ENCODE results near the gene CCDC192.

Gene CCDC192

DNA sequence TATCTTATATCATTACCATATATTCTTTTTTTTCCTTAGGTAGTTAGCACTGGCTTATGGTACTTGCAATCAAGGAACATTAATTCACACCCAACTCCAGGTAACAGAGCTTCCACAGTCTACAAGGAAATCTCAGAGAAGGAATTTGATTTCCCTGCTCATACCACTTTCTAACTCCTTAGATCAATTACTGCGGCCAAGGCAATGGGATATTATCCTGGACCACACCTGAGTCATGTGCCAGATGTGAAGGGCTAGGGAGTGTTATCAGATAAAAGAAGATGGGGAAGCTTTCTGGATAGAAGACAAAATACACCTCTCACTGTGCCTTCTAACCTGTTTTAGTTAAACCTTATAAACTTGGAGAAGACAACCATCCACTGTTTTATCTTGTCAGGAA is 181.2 kb downstream of the CCDC192 start:
- no peak for DNase-seq (ENCODE audit: low read depth)

DNA sequence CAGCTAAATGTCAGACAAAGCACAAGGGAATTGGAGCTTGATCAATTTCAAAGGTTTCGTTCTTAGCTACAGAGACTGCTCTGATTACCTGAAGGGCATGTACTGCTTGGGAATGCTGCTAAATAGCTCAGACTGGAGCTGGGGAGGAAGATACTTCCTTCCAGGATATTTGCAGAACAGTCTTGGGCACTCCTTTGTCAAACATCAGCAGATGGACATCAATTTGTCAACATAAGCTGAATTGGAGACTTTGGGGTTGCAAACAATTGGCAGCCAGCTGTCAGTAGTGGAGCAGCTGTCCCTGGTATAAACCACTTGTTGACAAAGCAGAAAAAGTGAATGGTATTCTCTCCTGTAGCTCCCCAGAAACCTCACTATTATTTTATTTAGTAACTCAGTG is 182.0 kb downstream of the CCDC192 start:
- no peak for DNase-seq (ENCODE audit: low read depth)

DNA sequence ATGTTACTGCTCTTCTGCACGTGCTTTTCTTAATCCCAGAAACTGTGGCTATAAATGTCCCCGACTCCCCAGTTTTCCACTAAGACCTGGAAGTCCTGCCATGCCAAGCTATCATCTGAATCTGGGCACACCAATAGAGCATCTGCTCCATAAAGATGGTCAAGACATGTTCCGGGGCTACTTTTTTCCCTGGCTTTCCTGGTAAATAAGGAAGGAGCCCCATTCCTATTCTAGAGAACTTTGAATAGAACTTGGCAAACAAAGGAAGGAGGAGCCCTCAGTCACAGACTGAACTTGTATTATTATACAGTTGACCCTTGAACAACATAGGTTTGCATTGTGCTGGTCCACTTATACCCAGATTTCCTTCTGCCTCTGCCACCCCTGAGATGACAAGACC is 182.9 kb downstream of the CCDC192 start:
- no peak for DNase-seq (ENCODE audit: low read depth)

DNA sequence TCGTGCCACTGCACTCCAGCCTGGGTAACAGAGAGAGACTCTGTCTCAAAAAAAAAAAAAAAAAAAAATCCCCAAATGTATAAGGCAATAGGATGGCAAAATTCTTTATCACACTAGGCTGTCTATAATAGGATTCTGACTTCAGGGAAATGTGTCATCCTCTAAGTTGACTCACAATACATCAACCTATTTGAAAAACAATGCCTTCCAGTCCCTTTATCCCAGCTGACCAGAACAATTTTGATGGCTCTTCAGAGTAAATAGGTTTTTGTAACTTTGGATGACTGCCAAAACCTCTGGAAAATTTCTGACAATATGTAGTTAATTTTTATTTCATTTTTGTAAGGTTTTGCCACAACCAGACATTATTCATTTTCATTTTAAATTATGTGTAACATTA is 184.1 kb downstream of the CCDC192 start:
- peak; percentile 43 for DNase-seq (ENCODE audit: low read depth)

DNA sequence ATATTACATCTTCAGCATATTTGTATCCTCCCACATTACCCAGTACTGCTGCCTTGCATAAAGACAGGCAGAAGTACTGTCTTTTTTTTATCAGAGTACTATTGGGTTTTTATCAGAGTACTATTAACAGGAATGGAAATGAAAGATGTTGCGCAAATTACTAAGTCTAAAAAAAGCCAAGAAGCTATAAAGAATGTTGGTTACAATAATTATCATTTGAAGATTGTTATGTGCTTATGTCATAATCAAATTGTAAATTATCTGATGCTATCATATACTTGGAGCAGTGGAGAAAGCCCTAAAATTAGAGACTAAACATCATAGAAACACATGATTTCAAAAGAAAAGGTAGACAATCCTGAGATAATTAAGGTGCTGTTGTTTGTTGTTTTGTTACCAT is 188.8 kb downstream of the CCDC192 start:
- DNase-seq (ENCODE audit: low read depth) = no peak

DNA sequence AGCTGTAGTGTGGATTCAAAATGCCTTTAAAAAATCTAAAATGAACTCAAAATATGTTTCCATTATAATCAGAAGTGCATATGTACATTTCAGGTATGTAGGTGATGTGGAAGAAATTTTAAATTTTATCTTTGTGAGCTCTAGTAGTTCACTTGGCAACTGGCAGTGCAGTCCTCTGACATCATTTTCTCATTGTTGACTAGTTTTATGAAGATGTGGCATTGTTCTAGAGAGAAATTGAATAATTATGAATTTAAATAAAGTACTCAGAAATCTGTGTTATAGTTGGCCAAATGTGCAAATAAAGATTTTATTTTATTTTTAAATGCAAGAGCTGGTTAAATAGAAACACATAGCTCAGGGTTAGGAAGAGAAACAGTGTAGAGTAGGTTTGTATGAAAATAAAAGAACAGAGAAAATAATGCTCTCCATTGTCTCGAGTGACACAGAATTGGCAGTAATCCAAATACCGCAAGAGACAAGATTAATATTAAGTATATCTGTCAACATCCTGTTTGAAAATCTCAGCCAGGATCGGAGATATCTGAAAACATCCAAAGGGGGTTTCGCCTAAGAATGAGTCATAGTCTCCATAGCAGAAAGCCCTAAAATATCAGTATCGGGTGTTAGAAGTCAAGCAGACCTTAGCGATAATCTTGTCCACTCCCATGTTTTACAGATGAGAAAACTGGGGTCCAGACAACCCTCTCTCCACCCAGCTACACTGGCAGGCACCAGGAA is 189.4 kb downstream of the CCDC192 start:
- DNase-seq (ENCODE audit: low read depth) = no peak

DNA sequence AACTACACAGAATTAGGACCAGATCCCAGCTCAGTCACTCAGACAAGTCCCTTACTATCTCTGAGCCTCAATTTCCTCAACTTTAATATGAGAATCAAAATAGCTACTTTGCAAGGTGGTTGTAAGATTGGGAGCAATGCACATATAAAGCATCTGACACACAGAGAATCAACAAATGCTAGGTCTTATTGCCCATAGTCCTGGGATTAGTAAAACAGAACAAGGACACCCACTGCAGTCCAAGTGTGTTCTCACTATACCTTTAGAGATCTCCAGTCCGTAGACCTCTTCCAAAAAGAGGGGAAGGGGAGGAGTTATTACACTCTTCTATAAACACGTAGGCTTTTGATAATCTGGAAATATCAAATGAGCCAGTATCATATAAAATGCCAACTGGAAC is 190.0 kb downstream of the CCDC192 start:
- no peak for DNase-seq (ENCODE audit: low read depth)

DNA sequence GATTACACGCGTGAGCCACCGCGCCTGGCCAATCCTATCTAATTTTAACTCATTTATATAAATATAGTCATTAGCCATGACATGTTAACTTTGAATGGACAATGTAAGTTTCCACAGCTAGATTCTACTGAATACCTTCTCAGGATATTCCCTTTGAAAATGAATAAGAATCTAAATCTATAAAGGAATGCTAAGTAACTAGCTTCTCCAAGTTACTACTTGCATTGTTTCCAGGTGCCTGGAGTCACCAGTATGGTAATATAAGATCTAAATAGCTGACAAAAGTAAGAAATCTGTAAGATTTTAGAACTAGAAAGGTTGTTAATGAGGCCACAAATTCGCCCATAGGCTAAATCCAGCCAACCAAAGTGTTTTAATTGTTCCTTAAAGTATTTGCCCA is 191.3 kb downstream of the CCDC192 start:
- DNase-seq (ENCODE audit: low read depth) = no peak

DNA sequence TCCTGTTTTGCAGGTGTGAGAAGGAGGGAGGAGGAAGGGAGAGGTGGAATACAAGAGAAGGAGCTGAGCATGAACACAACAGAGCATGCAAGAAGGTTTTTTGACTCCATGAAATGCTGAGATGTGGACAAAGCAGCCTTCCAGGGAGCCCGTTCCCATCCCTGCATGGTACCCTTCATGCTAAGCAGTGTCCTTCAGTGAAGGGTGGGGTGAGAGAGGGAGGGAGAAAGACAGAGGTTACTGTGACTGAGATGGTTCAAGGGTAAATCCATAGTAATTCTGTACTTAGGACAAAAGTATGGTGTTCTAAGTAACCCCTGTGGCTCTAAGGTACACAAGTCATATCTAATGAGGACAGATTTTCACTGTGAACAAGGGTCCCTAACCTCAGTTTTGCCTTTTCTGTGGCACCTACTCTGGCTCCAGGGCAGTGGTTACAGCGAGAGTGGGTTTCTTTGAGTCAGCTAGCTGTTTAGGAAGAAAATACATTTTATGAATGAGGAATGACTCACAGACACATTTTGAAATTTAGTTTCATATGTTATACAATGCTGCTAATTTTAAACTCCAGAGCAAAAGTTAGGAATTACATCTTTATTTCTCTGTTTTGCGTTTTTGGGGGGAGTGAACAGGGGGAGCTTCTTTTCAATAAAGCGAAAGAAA is 195.5 kb downstream of the CCDC192 start:
- DNase-seq (ENCODE audit: low read depth) = no peak

DNA sequence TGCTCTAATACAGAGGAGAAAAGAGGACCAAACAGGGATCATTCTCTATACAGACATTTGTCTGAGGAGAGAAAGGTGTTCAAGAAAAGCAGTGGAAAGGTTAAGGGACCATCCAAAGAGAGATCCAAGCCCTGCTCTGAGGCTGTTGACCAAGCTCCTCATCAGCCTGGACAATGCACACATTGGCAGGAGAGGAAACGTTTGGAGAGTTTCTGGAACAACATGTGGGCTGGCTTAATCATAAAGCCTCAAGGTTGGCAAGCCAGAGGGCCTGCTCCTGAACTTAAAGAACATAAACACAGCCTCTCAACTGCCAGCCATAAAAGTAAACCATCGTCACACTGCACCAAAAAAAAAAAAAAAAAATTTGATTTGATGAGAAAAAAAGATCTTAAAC is 196.0 kb downstream of the CCDC192 start:
- no peak for DNase-seq (ENCODE audit: low read depth)

DNA sequence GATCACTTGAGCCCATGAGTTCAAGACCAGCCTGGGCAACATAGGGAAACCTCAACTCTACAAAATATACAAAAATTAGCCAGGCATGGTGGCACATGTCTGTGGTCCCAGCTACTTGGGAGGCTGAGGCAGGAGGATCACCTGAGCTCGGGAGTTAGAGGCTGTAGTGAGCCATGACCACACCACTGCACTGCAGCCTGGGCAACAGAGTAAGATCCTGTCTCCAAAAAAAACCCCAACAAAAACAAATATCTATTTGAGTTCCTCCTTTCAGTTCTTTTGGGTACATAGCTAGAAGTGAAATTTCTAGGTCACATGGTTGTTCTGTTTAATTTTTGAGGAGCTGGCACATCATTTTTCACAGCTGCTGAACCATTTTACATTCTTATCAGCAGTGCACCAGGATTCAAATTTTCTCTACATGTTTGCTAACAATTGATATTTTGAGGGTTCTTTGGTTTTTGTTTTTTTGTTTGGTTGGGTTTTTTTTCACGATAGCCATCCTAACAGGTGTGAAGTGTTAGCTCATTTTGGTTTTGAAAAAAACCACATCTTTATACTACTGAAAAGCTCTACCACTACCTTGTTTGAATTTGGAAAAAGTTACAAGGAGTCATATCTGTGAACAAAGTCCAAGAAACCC is 203.5 kb downstream of the CCDC192 start:
- no peak for DNase-seq (ENCODE audit: low read depth)

DNA sequence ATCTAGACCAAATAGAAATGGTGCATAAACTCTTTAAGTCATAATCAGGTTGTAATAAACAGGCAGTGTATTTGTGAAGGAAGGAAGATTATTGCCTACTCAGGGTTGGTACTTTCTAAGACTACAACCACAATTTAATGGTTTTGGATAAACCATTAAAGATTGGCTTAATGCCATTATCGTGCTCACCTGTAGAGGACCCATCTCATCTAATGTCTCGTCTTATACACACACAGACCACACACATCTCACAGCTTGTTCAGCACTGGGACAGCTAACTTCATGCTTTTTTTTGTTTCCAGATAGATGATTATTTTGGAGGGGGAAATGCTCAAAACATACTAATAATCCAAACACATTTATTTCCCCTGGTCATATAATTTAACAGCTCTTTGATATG is 204.7 kb downstream of the CCDC192 start:
- DNase-seq (ENCODE audit: low read depth) = no peak

DNA sequence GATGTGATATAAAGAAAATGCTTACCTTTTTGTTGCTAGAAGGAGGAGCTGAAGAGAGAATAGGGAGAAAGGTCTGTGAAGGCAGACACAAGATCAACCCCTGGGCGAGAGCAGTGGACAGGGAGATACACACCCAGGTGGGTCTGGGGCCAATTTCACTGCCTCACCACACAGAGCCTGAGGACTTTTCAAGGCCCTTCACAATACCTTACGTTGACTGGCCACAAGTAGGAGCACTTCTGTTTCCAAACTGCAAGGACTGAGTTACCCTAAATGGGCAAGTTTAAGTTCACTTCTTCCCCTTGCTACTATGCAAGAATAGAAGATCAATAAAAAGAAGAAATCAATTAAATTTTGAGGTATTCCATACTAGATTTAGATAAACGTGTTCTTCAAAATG is 205.9 kb downstream of the CCDC192 start:
- DNase-seq (ENCODE audit: low read depth) = no peak

DNA sequence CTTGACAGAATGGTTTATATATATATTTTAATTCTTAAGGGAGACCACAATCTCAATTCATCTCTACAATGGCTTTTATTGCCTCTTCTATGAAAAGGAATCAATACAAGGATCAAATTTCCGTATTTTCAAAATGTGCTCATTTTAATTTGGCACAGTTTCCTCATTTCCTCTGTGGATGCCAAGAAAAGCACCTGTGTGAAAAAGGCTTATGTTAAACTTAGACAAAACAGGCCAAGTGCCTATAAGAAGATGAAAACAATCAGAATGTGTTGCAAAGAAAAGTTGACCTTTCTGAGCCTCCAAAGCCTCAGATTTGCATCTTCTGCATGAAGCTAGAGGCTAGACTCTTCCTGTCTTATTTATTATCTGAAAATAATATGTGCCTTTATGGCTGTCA is 206.6 kb downstream of the CCDC192 start:
- DNase-seq (ENCODE audit: low read depth) = no peak

DNA sequence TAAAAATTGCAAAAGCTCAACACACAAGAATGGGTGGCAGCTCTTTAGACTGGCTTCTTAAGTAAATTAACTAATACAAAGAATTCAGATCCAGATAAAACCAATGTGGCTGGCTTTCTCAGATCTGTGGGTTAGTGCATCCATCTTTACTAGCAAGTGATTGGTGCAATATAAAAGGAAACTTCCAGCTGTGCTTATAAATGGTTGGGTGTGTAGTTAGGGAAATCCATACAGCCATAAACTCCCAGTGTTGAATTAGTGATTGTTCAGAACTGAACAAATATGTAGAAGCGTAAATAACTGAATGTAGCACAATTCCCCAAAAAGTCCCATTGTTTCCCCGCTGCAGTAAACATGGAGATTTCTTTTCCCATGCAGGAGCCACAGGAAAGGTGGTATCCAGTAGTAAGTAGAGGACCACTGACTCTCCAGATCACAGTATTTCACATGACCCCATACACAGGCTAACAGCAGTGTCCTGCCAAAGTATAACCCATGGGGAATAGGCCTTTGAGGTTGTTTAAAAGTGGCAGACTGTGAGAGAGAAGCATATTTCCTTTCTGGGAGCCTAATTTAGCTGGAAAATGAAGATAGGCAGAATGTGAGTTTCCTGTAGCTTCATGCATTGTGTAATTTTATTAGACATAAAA is 207.2 kb downstream of the CCDC192 start:
- no peak for DNase-seq (ENCODE audit: low read depth)

DNA sequence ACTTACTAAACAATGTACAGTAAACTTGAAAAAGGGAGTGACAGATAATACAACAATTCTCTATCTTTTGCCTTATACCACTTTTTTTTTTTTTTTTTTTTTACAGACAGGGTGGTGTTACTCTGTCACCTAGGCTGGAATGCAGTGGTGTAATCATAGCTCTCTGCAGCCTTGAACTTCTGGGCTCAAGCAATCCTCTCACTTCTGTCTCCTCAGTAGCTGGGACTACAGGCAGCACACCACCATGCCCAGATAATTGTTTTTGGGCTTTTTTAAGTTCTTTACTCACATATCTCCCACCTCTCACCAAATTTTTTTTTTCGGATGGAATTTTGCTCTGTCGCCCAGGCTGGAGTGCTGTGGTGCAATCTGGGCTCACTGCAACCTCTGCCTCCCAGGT is 208.4 kb downstream of the CCDC192 start:
- no peak for DNase-seq (ENCODE audit: low read depth)

DNA sequence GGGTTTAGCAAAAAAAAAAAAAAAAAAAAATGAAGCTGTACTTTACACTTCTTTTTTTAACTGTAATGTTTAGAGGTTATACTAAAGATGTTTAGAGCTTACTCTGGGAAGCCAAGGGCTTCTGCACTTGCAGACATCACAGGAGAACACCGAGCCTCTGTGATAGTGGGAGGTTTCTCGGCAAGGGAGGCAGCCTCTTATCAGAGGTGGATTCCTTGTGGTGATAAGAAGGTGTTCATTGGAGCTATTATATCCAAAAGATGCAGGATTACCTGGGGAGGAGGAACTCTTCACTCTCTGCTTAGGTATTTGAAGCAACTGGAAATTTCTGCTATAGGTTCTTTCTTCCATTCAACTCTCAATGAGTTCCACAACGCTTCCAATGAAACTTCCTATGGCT is 209.2 kb downstream of the CCDC192 start:
- DNase-seq (ENCODE audit: low read depth) = no peak

DNA sequence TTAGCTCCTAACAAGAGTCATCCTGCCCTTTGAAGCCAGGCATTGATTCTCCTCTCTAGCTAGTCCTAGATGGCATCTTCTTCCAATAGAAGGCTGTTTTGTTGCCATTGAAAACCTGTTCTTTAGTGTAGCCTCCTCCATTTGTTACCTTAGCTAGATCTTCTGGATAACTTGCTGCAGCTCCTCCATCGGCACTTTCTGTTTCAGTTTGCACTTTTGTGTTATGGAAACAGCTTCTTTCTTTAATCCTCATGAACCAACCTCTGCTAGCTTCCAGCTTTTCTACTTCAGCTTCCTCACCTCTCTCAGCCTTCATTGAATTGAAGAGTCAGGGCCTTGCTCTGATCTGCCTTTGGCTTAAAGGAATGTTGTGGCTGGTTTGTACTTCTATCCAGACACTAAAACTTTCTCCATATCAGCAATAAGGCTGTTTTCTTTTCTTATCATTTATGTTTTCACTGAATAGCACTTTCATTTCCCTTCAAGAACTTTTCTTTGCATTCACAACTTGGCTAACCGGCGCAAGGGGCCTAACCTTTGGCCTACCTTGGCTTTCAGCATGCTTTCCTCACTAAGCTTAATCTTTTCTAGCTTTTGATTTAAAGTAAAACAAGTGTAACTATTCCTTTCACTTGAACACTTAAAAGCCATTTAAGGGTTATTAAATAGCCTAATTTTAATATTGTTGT is 213.8 kb downstream of the CCDC192 start:
- DNase-seq (ENCODE audit: low read depth) = no peak

DNA sequence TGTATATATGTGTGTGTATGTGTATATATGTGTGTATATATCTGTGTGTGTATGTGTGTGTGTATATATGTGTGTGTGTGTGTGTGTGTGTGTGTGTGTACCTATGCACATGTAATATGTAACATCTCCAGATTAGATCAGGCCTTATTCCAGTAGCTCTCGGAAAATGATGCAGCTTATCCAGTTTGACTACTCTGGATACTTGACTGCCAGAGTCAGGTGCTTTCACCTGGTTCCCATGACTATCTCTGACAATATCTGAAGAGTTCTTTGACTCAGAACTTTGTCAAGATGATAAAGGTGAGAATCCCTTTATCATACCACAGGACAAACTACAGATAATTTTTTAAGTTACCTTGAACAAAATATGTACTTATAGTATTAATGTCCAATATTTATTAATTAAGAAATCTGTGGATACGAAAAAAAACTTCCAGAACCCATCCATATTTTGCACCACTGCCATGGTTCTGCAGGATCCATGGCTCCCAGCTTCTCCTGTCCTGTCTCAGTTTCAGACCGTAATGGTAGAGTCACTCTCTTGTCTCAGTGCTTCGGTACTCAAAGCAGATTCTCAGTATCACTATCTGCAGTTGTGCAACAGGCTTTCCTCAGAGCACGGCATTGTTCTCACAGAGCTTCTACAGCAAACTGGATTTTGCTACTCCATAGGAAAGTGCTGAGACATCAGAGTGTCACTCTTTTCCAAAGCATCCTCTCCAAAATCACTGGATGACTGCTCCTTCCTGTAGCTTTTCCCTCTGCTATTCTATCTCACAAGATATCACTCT is 216.0 kb downstream of the CCDC192 start:
- no peak for DNase-seq (ENCODE audit: low read depth)

DNA sequence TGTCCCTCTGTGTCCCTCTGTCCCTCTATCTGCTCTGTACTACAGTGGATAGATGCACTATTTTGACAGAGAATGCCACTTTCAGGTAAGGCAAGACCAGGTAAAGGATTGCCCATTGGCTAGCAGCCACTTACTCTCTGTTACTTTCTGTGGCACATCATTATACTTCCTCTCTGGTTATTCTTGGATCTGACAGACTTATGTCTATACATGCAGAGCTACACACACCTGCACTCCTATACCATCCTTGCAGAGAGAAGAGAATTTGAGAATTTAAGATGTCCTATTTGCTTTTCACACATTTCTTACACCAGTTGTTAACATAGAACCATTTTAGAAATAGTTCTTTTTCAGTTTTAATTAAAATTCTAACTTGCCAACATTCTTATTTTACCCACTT is 216.6 kb downstream of the CCDC192 start:
- DNase-seq (ENCODE audit: low read depth) = no peak

DNA sequence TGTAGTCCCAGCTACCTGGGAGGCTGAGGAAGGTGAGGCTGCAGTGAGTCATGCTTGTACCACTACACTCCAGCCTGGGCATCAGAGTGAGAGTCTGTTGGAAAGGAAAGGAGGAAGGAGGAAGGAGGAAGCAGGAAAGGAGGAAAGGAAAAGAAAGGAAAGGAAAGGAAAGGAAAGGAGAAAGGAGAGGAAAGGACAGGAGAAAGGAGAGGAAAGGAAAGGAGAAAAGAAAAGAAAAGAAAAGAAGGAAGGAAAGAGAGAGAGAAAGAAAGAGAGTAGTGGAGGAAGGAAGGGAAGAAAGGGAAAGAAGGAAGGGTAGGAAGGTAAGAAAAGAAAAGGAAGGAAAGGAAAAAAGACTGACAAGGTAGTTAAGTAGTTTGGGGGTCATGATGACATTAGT is 217.7 kb downstream of the CCDC192 start:
- no peak for DNase-seq (ENCODE audit: low read depth)

DNA sequence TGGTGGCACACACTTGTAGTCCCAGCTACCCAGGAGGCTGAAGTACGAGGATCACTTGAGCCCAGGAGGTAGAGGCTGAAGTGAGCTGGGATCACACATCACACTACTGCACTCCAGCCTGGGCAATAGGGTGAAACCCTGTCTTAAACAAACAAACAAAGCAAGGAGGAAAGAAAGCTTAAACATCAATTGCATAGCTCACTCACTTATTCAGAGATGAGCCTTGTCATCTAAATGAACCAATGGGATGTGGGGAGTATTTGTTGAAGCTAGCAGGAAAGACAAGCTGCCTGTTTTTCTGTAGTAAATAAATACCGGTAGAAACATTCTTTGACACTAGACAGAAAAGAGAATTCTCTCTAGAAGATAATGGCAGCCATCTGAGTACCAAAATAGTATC is 219.4 kb downstream of the CCDC192 start:
- no peak for DNase-seq (ENCODE audit: low read depth)

All from HS-5 (cell line).